HG03521 (cell line): ENCODE data around the gene LBH.

Experiments
- ATAC-seq: cut with Tn5 transposase; IDR thresholded peaks from one replicate; pipeline ENCODE4 v1.9.1; 2021; ENCODE audit warnings: mild to moderate bottlenecking, moderate library complexity; ENCODE audit not compliant: unreplicated experiment

The LBH gene

GRCh38 chr2:30300456-30301221 is 69.3 kb downstream of the LBH start:
- ATAC-seq, result no peak

- no peak for ATAC-seq
These were observed 70.2 kb downstream of the LBH start for GRCh38 chr2:30301551-30301950.

- ATAC-seq, result no peak
These were observed 71.2 kb downstream of the LBH start for GRCh38 chr2:30302566-30302965.

GRCh38 chr2:30303095-30303494 is 71.8 kb downstream of the LBH start:
- ATAC-seq, result no peak

- no peak for ATAC-seq
These were observed 73.9 kb downstream of the LBH start for GRCh38 chr2:30305235-30305634.

GRCh38 chr2:30306522-30306921 is 75.2 kb downstream of the LBH start:
- no peak for ATAC-seq

GRCh38 chr2:30308280-30308679 is 76.9 kb downstream of the LBH start:
- ATAC-seq, result no peak
